ENCODE results near the gene INPP5D. TPM values are rescaled to one million over a fixed set of nuclear protein-coding genes. Genes with fewer than 3 reads are reported as not detected.

INPP5D gene
- polyA plus RNA-seq, 1 of the 3 experiments (the other 2 are of a cell fraction), result 1.3 TPM

DNA sequence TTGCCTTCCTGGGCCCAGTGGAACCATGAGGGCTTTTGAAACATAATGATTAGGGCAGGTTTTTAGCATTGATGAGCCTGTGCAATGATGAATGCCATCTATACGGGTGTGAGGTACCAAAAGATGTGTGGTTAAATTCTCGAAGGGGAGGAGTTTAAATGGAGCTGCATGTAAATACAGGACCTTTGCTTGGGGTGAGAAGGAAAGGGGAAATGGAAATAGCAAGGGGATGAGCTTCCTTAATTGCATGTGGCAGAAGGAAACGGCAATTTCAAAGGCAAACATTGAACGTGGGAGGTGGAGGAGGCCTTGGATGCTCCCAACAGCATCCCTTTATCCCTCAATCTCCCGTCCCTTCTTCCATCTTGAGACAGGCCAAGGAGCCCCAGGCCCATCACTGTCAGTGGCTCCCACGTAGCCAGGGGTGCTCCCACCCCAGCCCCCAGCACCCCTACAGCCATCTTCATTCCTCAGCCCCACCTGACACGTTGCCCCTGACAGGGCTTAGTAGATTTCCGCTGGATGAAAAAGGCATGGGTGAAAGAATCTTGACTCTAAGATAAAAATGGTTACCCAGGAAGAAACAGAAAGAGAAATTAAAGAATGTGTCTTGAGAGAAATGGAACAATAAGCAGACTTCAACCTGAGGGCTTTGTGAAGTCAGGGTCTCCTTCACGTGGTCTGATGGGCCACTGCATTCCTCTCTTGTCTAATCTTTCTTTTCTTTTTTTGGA lies 32.5 kb downstream of the INPP5D start:
- no peaks in the 10 kb centered on the region for H4K20me1 ChIP-seq (ENCODE audit: insufficient read depth)
- ChIA-PET CTCF (interaction anchor here (1.4 kb wide), 1 partner anchor 38 kb away, joined by 7 read pairs; no protein-coding TSS in a partner anchor), POLR2A (no interaction called here)
- WGBS (ENCODE audit: low lambda C conversion rate), result 56% methylated on average over 9 of the region's 9 CpGs
- no peak overlapping the region for H3K27ac ChIP-seq (ENCODE audit: low read depth in 2 of 2, low read length in 1 of 2)
- H3F3A ChIP-seq (replicated peaks; ENCODE audit: insufficient read depth), result no peaks in the 10 kb centered on the region
- H3K4me1 ChIP-seq (ENCODE audit: control insufficient read depth in 1 of 2, insufficient read depth in 2 of 2, low read depth in 1 of 2, low read length in 1 of 2), result no peaks in the 10 kb centered on the region
- no peak overlapping the region for H3K4me3 ChIP-seq (ENCODE audit: low read depth in 2 of 2, low read length in 1 of 2)
- no peak overlapping the region for H3K9ac ChIP-seq
- H3K9me2 ChIP-seq, result no peaks in the 10 kb centered on the region
- H3K4me2 ChIP-seq, result no peak overlapping the region
- H3K36me3 ChIP-seq (replicated peaks in 1 of 2; ENCODE audit: control insufficient read depth in 1 of 2, insufficient read depth in 2 of 2, low read length in 1 of 2), result no peaks in the 10 kb centered on the region
- H3K9me3 ChIP-seq, result no peaks in the 10 kb centered on the region
- no peak overlapping the region for H2AFZ ChIP-seq (ENCODE audit: low read depth)
- no peaks in the 10 kb centered on the region for H3K79me2 ChIP-seq (ENCODE audit: insufficient read depth)
- H3K27me3 ChIP-seq (ENCODE audit: insufficient read depth), result no peaks in the 10 kb centered on the region; the same call in 1 of the 2 replicates
- TF ChIP-seq EP300 (IDR thresholded peaks at IDR 0.05; ENCODE audit: borderline replicate concordance in 1 of 2, low read depth in 1 of 2, low read length in 1 of 2), result no peak
- DNase-seq, result no peak

DNA sequence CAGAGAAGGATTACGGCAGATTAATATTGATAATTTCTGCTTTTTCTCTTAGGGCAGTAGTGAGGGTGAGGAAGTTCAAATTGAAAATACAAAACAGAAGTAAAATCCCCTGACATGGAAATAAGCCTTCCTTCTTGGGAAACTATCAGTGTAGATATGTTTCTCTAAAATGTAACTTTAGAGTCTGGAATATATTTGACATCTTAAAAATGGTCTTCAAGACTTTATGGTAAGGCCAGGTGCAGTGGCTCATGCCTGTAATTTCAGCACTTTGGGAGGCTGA lies 33.0 kb downstream of the INPP5D start:
- H3K4me3 ChIP-seq (ENCODE audit: low read depth in 2 of 2, low read length in 1 of 2), result no peak overlapping the region
- TF ChIP-seq ELF1 (IDR thresholded peaks at IDR 0.05), result no peak
- TF ChIP-seq NFIC (IDR thresholded peaks at IDR 0.05; ENCODE audit: borderline replicate concordance), result no peak
- no peak for TF ChIP-seq FOXM1 (IDR thresholded peaks at IDR 0.05; ENCODE audit: low read depth)
- TF ChIP-seq NRF1 (IDR thresholded peaks at IDR 0.05; ENCODE audit: low read depth, low read length), result no peak
- no peak for TF ChIP-seq SMC3 (IDR thresholded peaks at IDR 0.05; ENCODE audit: low read depth, low read length)
- no peaks in the 10 kb centered on the region for H3F3A ChIP-seq (replicated peaks; ENCODE audit: insufficient read depth)
- no peaks in the 10 kb centered on the region for H3K4me1 ChIP-seq (ENCODE audit: control insufficient read depth in 1 of 2, insufficient read depth in 2 of 2, low read depth in 1 of 2, low read length in 1 of 2)
- no peaks in the 10 kb centered on the region for H3K36me3 ChIP-seq (replicated peaks in 1 of 2; ENCODE audit: control insufficient read depth in 1 of 2, insufficient read depth in 2 of 2, low read length in 1 of 2)
- H3K9me3 ChIP-seq, result no peaks in the 10 kb centered on the region
- DNase-seq, result no peak
- no peak overlapping the region for H3K9ac ChIP-seq
- CTCF ChIA-PET, result no interaction called here
- no peaks in the 10 kb centered on the region for H3K79me2 ChIP-seq (ENCODE audit: insufficient read depth)
- H2AFZ ChIP-seq (ENCODE audit: low read depth), result no peak overlapping the region
- WGBS (ENCODE audit: low lambda C conversion rate), result 100% methylated on average over 1 of the region's 1 CpG
- no peaks in the 10 kb centered on the region; the same call in 1 of the 2 replicates for H3K27me3 ChIP-seq (ENCODE audit: insufficient read depth)
- H3K27ac ChIP-seq (ENCODE audit: low read depth in 2 of 2, low read length in 1 of 2), result no peak overlapping the region
- H4K20me1 ChIP-seq (ENCODE audit: insufficient read depth), result no peaks in the 10 kb centered on the region
- H3K4me2 ChIP-seq, result no peak overlapping the region
- POLR2A ChIA-PET, result no interaction called here
- no peaks in the 10 kb centered on the region for H3K9me2 ChIP-seq

DNA sequence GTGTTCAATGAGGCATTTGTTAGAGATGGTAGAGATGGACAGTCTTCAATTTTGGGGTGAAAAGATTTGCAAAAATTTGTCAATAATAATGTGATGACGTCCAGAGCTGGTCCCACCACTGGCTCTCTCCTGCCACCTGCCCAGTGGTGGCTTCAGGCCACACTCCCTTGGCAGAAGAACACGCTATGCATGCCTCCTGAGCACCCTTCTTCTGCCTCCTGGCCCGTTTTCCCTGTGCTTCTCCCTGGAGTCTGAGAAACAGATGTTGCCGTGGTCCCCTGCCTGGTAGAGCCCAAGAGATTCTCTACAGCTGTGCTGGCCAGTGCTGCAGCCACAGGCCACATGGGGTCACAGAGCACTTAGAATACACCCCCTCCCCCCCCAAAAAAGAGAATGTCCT lies 33.6 kb downstream of the INPP5D start:
- Histone ChIP-seq H3K4me2 (no peak overlapping the region), H3K9ac (no peak overlapping the region), H3K4me3 (ENCODE audit: low read depth in 2 of 2, low read length in 1 of 2) (no peak overlapping the region), H3F3A (replicated peaks; ENCODE audit: insufficient read depth) (no peaks in the 10 kb centered on the region), H3K9me3 (no peaks in the 10 kb centered on the region), H2AFZ (ENCODE audit: low read depth) (no peak overlapping the region), H3K4me1 (ENCODE audit: control insufficient read depth in 1 of 2, insufficient read depth in 2 of 2, low read depth in 1 of 2, low read length in 1 of 2) (no peaks in the 10 kb centered on the region), H4K20me1 (ENCODE audit: insufficient read depth) (no peaks in the 10 kb centered on the region), H3K27me3 (ENCODE audit: insufficient read depth) (no peaks in the 10 kb centered on the region; the same call in 1 of the 2 replicates), H3K36me3 (replicated peaks in 1 of 2; ENCODE audit: control insufficient read depth in 1 of 2, insufficient read depth in 2 of 2, low read length in 1 of 2) (no peaks in the 10 kb centered on the region), H3K27ac (ENCODE audit: low read depth in 2 of 2, low read length in 1 of 2) (no peak overlapping the region), H3K79me2 (ENCODE audit: insufficient read depth) (no peaks in the 10 kb centered on the region), H3K9me2 (no peaks in the 10 kb centered on the region)
- CTCF ChIA-PET, result no interaction called here
- DNase-seq, result no peak
- POLR2A ChIA-PET, result no interaction called here
- WGBS (ENCODE audit: low lambda C conversion rate), result 26% methylated on average over 3 of the region's 4 CpGs
- TF ChIP-seq RFX5 (IDR thresholded peaks at IDR 0.05; ENCODE audit: low read length) (no peak), TAF1 (IDR thresholded peaks at IDR 0.05; ENCODE audit: borderline replicate concordance, low read depth, low read length) (no peak), FOXJ3 (CRISPR knock-in tag; IDR thresholded peaks at IDR 0.05) (no peak), FOXM1 (IDR thresholded peaks at IDR 0.05; ENCODE audit: low read depth) (no peak), CHD2 (IDR thresholded peaks at IDR 0.05; ENCODE audit: low read length, partially characterized antibody) (no peak), YY1 (IDR thresholded peaks at IDR 0.05; ENCODE audit: low read depth) (no peak), GABPA (IDR thresholded peaks at IDR 0.05; ENCODE audit: low read depth) (no peak), PBX3 (IDR thresholded peaks at IDR 0.05) (no peak)
